Esophagus muscularis mucosa (tissue), 3 donors: ENCODE data around the gene LRRC47.

Experiments used
- POLR2AphosphoS5 ChIP-seq, 2 donors: sonication (generic); formaldehyde crosslinking; IDR thresholded peaks; one replicate each; pipeline ENCODE4 v1.6.1; 2017; ENCODE audit warnings: antibody characterized with exemption in 2 of 2
- TF ChIP-seq, protein P1 (sequence below), 3 experiments: fragments of 200-600 bp in 2 of 3; fragments of 450-650 bp in 1 of 3; sonication (generic) in 2 of 3; IDR thresholded peaks; one replicate each; pipeline ENCODE4 v1.5.1; 2017 to 2019; ENCODE audit warnings: antibody characterized with exemption in 3 of 3, mild to moderate bottlenecking in 2 of 3, moderate library complexity in 1 of 3

DNA sequence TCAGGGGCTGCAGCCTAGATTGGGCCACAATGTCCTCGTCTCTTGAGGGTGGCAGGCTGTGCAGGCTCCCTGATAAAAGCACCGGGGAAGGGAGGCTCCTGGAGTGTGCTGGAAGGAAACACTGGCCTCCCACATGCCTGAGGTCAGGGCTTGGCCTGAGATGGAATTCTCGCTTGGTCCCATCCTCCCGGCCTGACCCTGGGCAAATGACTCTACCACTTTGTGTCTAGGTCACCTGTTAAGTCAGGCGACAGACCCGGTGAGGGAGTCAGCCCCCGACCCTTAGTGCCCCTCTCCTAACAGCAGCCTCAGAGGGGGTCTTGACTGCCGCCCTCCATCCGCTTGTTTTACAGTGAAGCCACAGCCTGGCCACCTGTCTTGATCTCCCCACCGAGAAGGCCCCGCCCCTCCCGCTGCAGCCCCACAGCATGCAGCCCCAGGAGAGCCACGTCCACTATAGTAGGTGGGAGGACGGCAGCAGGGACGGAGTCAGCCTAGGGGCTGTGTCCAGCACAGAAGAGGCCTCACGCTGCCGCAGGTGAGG, 21.3 kb downstream of the LRRC47 start:
- TF ChIP-seq, protein P1, sequence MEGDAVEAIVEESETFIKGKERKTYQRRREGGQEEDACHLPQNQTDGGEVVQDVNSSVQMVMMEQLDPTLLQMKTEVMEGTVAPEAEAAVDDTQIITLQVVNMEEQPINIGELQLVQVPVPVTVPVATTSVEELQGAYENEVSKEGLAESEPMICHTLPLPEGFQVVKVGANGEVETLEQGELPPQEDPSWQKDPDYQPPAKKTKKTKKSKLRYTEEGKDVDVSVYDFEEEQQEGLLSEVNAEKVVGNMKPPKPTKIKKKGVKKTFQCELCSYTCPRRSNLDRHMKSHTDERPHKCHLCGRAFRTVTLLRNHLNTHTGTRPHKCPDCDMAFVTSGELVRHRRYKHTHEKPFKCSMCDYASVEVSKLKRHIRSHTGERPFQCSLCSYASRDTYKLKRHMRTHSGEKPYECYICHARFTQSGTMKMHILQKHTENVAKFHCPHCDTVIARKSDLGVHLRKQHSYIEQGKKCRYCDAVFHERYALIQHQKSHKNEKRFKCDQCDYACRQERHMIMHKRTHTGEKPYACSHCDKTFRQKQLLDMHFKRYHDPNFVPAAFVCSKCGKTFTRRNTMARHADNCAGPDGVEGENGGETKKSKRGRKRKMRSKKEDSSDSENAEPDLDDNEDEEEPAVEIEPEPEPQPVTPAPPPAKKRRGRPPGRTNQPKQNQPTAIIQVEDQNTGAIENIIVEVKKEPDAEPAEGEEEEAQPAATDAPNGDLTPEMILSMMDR (IDR thresholded peaks at IDR 0.05), result no peak
- TF ChIP-seq POLR2AphosphoS5 (IDR thresholded peaks at IDR 0.05), result no peak
